ENCODE measurements around the gene KRT33B.

DNA sequence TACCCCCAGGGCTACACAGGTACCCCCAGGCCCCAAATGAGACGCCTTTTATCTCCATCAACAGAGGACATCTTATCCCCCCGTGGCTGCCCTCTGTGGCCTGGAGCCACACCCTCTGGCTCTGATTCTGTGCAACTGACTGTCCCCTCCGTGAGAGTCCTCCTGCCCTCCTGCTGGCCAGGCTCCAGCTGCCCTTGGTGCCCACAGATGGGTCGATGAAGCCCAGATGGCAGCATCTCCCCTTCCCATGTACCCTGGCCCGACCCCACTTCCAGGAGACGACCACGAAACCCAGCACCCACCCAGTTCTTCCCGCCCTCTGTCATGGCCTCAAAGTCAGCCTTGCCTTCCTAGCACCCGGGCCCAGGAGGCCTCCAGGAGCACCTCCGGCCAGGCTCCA lies 44.5 kb downstream of the KRT33B start:
- TF ChIP-seq, protein P1, sequence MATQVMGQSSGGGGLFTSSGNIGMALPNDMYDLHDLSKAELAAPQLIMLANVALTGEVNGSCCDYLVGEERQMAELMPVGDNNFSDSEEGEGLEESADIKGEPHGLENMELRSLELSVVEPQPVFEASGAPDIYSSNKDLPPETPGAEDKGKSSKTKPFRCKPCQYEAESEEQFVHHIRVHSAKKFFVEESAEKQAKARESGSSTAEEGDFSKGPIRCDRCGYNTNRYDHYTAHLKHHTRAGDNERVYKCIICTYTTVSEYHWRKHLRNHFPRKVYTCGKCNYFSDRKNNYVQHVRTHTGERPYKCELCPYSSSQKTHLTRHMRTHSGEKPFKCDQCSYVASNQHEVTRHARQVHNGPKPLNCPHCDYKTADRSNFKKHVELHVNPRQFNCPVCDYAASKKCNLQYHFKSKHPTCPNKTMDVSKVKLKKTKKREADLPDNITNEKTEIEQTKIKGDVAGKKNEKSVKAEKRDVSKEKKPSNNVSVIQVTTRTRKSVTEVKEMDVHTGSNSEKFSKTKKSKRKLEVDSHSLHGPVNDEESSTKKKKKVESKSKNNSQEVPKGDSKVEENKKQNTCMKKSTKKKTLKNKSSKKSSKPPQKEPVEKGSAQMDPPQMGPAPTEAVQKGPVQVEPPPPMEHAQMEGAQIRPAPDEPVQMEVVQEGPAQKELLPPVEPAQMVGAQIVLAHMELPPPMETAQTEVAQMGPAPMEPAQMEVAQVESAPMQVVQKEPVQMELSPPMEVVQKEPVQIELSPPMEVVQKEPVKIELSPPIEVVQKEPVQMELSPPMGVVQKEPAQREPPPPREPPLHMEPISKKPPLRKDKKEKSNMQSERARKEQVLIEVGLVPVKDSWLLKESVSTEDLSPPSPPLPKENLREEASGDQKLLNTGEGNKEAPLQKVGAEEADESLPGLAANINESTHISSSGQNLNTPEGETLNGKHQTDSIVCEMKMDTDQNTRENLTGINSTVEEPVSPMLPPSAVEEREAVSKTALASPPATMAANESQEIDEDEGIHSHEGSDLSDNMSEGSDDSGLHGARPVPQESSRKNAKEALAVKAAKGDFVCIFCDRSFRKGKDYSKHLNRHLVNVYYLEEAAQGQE (IDR thresholded peaks at IDR 0.05; ENCODE audit: insufficient read depth in 1 of 2, low read depth in 2 of 2, low read length in 2 of 2) = no peak
- no peak for TF ChIP-seq POLR2AphosphoS5 (IDR thresholded peaks at IDR 0.05; ENCODE audit: low read depth, low read length)
- TF ChIP-seq SIN3A (IDR thresholded peaks at IDR 0.05; ENCODE audit: borderline replicate concordance, insufficient read depth, low read length) = no peak
- TF ChIP-seq TAF1 (IDR thresholded peaks at IDR 0.05; ENCODE audit: borderline replicate concordance, insufficient read depth, low read length) = no peak

All from PFSK-1 (cell line).